Vagina (tissue), 2 donors: ENCODE data around the gene PIP5K1C. TPM values are rescaled to one million over a fixed set of nuclear protein-coding genes. Genes with fewer than 3 reads are reported as not detected.

ENCODE experiments used
- DNase-seq, 2 donors: peaks; one replicate each; pipeline ENCODE4 v3.0.0-alpha.2; 2017; ENCODE audit errors: extremely low spot score in 2 of 2
- H3K27ac ChIP-seq: fragments of 200-600 bp; sonication (generic); one replicate; pipeline ENCODE4 v1.5.1; 2019
- H3K27me3 ChIP-seq: fragments of 200-600 bp; sonication (generic); one replicate; pipeline ENCODE4 v1.5.1; 2019
- H3K36me3 ChIP-seq, 2 donors: fragments of 200-600 bp; sonication (generic); one replicate each; pipeline ENCODE4 v1.5.1; 2017 to 2019
- H3K4me1 ChIP-seq: fragments of 200-600 bp; sonication (generic); one replicate; pipeline ENCODE4 v1.5.1; 2019
- H3K4me3 ChIP-seq, 2 donors: fragments of 200-600 bp; sonication (generic); 1 replicate in 1 of 2; 2 replicates in 1 of 2; pipeline ENCODE4 v1.5.1; 2016 to 2019
- H3K9me3 ChIP-seq: fragments of 200-600 bp; sonication (generic); one replicate; pipeline ENCODE4 v1.5.1; 2019
- CTCF ChIP-seq, 3 experiments: fragments of 450-650 bp in 2 of 3; fragments of 200-600 bp in 1 of 3; sonication (generic) in 1 of 3; IDR thresholded peaks; one replicate each; pipeline ENCODE4 v1.5.1; 2017 to 2019; ENCODE audit warnings: antibody characterized with exemption in 3 of 3, mild to moderate bottlenecking in 2 of 3, moderate library complexity in 2 of 3
- POLR2A ChIP-seq, 2 donors: fragments of 450-650 bp; IDR thresholded peaks; one replicate each; pipeline ENCODE4 v1.6.1; 2017; ENCODE audit warnings: antibody characterized with exemption in 2 of 2, mild to moderate bottlenecking in 2 of 2, moderate library complexity in 2 of 2
- POLR2AphosphoS5 ChIP-seq, 2 donors: sonication (generic); formaldehyde crosslinking; IDR thresholded peaks; one replicate each; pipeline ENCODE4 v1.9.0; 2017; ENCODE audit warnings: antibody characterized with exemption in 2 of 2, mild to moderate bottlenecking in 2 of 2, low read depth in 1 of 2; ENCODE audit not compliant: insufficient read depth in 1 of 2
- intact Hi-C: fragments of 100-400 bp; cut with DNase I; formaldehyde crosslinking; loops from one replicate; pipeline ENCODE4 v1.15.1; 2023
- total RNA-seq: library from RNA; depleted of rRNA; stranded (reverse); fragments of >200 nt; gene quantifications from one replicate; pipeline ENCODE4 v1.2.3, GENCODE V29; 2016

PIP5K1C gene
- total RNA-seq, 1 donor from 2014 or later = 24.1 TPM

DNA sequence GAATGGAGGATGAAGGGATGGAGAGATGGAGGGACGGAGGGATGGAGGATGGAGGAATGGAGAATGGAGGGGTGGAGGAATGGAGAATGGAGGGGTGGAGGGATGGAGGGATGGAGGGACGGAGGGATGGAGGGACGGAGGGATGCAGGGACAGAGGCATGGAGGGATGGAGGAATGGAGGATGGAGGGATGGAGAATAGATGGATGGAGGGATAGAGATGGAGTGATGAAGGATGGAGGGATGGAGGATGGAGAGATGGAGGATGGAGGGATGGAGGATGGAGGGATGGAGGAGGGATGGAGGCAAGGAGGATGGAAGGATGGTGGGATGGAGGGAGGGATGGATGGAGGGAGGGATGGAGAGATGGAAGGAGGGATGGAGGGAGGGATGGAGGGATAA, 22.1 kb downstream of the PIP5K1C start:
- intact Hi-C loops = no loop called here
- no peak for TF ChIP-seq CTCF (IDR thresholded peaks at IDR 0.05)
- no peak for TF ChIP-seq POLR2A (IDR thresholded peaks at IDR 0.05)
- no peak for TF ChIP-seq POLR2AphosphoS5 (IDR thresholded peaks at IDR 0.05; ENCODE audit: insufficient read depth in 1 of 2, low read depth in 1 of 2)

GRCh38 chr19:3674784-3675543, 25.3 kb downstream of the PIP5K1C start:
- TF ChIP-seq POLR2A (IDR thresholded peaks at IDR 0.05) = no peak
- no peak for TF ChIP-seq POLR2AphosphoS5 (IDR thresholded peaks at IDR 0.05; ENCODE audit: insufficient read depth in 1 of 2, low read depth in 1 of 2)
- no peak for TF ChIP-seq CTCF (IDR thresholded peaks at IDR 0.05)
- peak overlapping the region; percentile 1 for H3K27ac ChIP-seq
- H3K4me1 ChIP-seq = peaks cover 21% of the 10 kb centered on the region
- intact Hi-C loops = no loop called here
- no peak overlapping the region for H3K4me3 ChIP-seq
- no peaks in the 10 kb centered on the region for H3K36me3 ChIP-seq
- no peak for DNase-seq
- H3K27me3 ChIP-seq = no peaks in the 10 kb centered on the region
- H3K9me3 ChIP-seq = no peaks in the 10 kb centered on the region

More for the DNA sequence above, 22.1 kb downstream of the PIP5K1C start:
- H3K4me3 ChIP-seq = no peak overlapping the region
- no peak overlapping the region for H3K27ac ChIP-seq
- no peaks in the 10 kb centered on the region for H3K9me3 ChIP-seq
- no peaks in the 10 kb centered on the region for H3K36me3 ChIP-seq
- no peaks in the 10 kb centered on the region for H3K27me3 ChIP-seq
- peaks cover 9% of the 10 kb centered on the region for H3K4me1 ChIP-seq
- no peak for DNase-seq

DNA sequence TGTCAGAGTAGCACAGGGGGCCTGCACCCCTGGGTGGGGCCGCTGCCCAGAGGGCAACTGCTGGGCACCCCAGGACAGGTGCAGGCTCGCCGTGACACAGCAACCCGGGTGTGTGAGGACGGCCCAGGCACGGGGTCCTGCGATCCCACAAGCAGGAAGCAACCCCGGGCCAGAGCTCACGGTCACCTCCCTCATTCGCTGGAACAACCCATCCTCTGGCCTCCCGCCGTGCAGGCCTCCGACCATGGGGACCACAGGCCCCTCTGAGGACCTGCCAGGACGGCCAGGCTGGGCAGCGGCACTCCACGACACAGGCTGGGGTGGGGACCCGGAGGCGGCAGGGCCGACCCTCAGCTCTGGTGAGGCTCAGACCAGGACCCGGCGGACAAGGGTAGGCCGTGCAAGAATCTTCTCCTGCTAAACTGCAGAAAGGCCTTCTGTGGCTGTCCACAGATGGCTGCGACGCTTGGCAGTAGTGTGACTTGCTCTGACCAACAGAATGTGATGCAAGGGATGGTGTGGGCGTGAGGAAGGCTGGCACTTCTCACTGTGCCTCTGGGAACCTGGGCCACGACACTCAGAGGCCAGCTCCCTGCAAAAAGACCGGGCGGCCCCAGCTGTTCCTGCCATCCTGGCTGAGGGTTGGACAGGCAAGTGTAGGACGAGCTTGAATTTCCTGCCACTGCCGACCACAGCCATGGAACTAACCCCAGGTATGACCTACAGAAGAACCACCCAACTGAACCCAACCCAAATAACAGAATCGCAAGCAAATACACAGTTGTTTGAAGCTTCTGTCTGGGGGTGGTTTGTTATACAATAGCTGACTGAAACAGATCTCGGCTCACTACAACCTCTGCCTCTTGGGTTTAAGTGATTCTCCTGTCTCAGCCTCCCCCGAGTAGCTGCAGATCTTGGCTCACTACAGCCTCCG, 26.5 kb downstream of the PIP5K1C start:
- no peaks in the 10 kb centered on the region for H3K27me3 ChIP-seq
- intact Hi-C loops = no loop called here
- H3K4me1 ChIP-seq = peaks cover 32% of the 10 kb centered on the region
- no peak for TF ChIP-seq POLR2AphosphoS5 (IDR thresholded peaks at IDR 0.05; ENCODE audit: insufficient read depth in 1 of 2, low read depth in 1 of 2)
- H3K36me3 ChIP-seq = no peaks in the 10 kb centered on the region
- H3K27ac ChIP-seq = no peak overlapping the region
- H3K4me3 ChIP-seq = no peak overlapping the region
- DNase-seq = no peak
- H3K9me3 ChIP-seq = no peaks in the 10 kb centered on the region

GRCh38 chr19:3672993-3673392, 27.3 kb downstream of the PIP5K1C start:
- DNase-seq = no peak
- Histone ChIP-seq H3K36me3 (no peaks in the 10 kb centered on the region), H3K27ac (peak overlapping the region; percentile 99), H3K9me3 (no peaks in the 10 kb centered on the region), H3K27me3 (no peaks in the 10 kb centered on the region), H3K4me1 (peaks cover 40% of the 10 kb centered on the region), H3K4me3 (no peak overlapping the region)
- intact Hi-C loops = no loop called here
- TF ChIP-seq CTCF (IDR thresholded peaks at IDR 0.05) (no peak), POLR2AphosphoS5 (IDR thresholded peaks at IDR 0.05; ENCODE audit: insufficient read depth in 1 of 2, low read depth in 1 of 2) (no peak), POLR2A (IDR thresholded peaks at IDR 0.05) (no peak)

- Histone ChIP-seq H3K27me3 (no peaks in the 10 kb centered on the region), H3K36me3 (no peaks in the 10 kb centered on the region), H3K4me3 (no peak overlapping the region), H3K9me3 (no peaks in the 10 kb centered on the region), H3K27ac (peak overlapping the region; percentile 99), H3K4me1 (peaks cover 45% of the 10 kb centered on the region)
- TF ChIP-seq POLR2A (IDR thresholded peaks at IDR 0.05) (no peak), CTCF (IDR thresholded peaks at IDR 0.05) (no peak), POLR2AphosphoS5 (IDR thresholded peaks at IDR 0.05; ENCODE audit: insufficient read depth in 1 of 2, low read depth in 1 of 2) (no peak)
- intact Hi-C loops = no loop called here
- no peak for DNase-seq
These were observed 27.7 kb downstream of the PIP5K1C start for GRCh38 chr19:3672575-3672948.
